ENCODE data around the gene CHRNA1.

The CHRNA1 gene

GRCh38 chr2:174760845-174761473 lies 3.3 kb downstream of the CHRNA1 start:
- no peak overlapping the region for H3K4me3 ChIP-seq (ENCODE audit: low read length)
- TF ChIP-seq ZNF274 (IDR thresholded peaks at IDR 0.05; ENCODE audit: low read depth, low read length): no peak

DNA sequence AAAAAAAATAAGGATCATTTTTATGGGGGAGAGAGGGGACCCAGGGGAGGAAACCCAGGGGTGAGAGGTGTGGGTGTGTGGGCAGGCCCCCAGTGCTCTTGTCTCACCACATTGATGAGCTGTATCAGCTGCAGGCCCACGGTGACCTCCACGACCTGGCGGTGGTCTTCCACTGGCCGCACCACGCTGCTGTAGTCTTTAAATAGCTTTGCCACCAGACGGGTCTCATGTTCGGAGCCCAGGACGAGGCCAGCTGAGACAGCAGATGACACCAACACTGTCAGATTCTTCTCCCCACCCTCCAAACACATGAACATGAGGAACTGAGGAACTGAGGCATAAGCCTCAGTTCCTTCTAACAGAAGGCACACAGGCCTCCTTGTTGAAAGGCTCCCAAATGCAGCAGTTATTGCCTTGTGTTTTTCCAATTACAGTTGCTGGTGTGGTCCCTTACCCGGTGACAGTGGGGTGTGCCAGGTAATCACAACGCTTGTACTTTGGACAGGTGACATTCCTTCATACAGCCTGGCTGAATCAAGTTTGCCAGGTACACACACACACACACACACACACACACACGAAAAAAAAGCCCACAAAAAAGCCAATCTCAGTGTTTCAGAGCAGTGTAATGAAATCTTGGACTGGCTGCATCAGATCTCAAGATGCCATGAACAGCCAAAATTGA lies 4.7 kb downstream of the CHRNA1 start:
- TF ChIP-seq ZNF274 (IDR thresholded peaks at IDR 0.05; ENCODE audit: low read depth, low read length): no peak
- no peak overlapping the region for H3K4me3 ChIP-seq (ENCODE audit: low read length)

GRCh38 chr2:174756743-174757142 lies 7.5 kb downstream of the CHRNA1 start:
- no peak for TF ChIP-seq ZNF274 (IDR thresholded peaks at IDR 0.05; ENCODE audit: low read depth, low read length)
- no peak overlapping the region for H3K4me3 ChIP-seq (ENCODE audit: low read length)

- H3K4me3 ChIP-seq (ENCODE audit: low read length): no peak overlapping the region
- TF ChIP-seq ZNF274 (IDR thresholded peaks at IDR 0.05; ENCODE audit: low read depth, low read length): no peak
Measured at GRCh38 chr2:174753038-174753633, 11.1 kb downstream of the CHRNA1 start.

DNA sequence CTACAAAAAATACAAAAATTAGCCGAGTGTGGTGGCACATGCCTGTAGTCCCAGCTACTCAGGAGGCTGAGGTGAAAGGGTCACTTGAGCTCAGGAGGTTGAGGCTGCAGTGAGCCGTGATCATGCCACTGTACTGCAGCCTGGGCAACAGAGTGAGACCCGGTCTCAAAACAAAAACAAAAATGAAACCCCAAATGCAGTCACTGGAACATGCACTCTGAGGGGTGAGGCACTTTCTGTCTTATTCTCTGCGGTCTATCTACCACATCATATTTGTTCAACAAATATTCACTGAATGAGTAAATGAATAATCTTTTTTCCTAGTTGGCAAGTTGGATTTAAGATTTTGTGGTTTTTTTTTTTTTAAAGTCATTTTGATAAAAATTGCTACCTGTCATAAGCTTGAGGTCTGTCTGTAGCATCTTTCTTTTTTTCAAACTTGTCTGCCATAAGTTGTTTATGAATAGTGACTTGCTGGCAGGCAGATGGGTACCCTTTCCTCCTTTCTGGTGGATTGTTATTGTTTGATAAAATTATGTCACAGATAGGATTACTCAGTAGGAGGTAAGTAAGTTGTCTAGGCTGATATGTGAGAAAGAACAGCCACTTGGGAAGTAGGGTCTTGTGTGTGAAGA lies 11.8 kb downstream of the CHRNA1 start:
- no peak overlapping the region for H3K4me3 ChIP-seq (ENCODE audit: low read length)
- TF ChIP-seq ZNF274 (IDR thresholded peaks at IDR 0.05; ENCODE audit: low read depth, low read length): no peak

DNA sequence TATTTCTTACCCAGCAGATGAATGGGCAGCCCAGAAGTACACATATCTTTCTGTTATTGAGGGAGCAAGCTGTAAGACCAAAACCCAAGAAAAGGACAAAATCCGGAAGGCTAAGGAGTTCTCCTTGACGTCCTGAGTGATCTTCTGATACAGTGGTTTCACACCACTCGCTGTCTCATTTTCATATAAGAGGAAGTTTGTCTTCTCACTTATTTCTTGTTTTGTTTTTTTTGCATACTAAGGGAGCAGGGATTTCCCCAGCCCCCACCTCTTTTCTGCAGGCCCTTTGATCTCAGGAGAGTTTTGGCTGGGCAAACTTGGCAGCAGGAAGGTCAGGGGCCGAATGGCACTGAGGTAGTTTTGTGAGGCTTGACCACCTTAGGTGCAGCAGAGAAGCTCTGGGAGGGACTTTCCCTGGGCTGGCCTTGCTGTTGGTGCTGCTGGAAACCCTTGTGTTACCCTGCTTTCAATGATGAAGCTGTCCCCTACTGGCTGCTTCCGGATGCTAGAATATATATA lies 13.3 kb downstream of the CHRNA1 start:
- no peak for TF ChIP-seq ZNF274 (IDR thresholded peaks at IDR 0.05; ENCODE audit: low read depth, low read length)
- H3K4me3 ChIP-seq (ENCODE audit: low read length): no peak overlapping the region

GRCh38 chr2:174749793-174750192 lies 14.5 kb downstream of the CHRNA1 start:
- TF ChIP-seq ZNF274 (IDR thresholded peaks at IDR 0.05; ENCODE audit: low read depth, low read length): no peak
- H3K4me3 ChIP-seq (ENCODE audit: low read length): no peak overlapping the region

GRCh38 chr2:174748948-174749347 lies 15.3 kb downstream of the CHRNA1 start:
- H3K4me3 ChIP-seq (ENCODE audit: low read length): no peak overlapping the region
- no peak for TF ChIP-seq ZNF274 (IDR thresholded peaks at IDR 0.05; ENCODE audit: low read depth, low read length)

GRCh38 chr2:174745142-174745541 lies 19.1 kb downstream of the CHRNA1 start:
- TF ChIP-seq ZNF274 (IDR thresholded peaks at IDR 0.05; ENCODE audit: low read depth, low read length): no peak
- H3K4me3 ChIP-seq (ENCODE audit: low read length): no peak overlapping the region

GRCh38 chr2:174744111-174744510 lies 20.2 kb downstream of the CHRNA1 start:
- no peak for TF ChIP-seq ZNF274 (IDR thresholded peaks at IDR 0.05; ENCODE audit: low read depth, low read length)
- no peak overlapping the region for H3K4me3 ChIP-seq (ENCODE audit: low read length)

- H3K4me3 ChIP-seq (ENCODE audit: low read length): no peak overlapping the region
- TF ChIP-seq ZNF274 (IDR thresholded peaks at IDR 0.05; ENCODE audit: low read depth, low read length): no peak
Measured at GRCh38 chr2:174740721-174741120, 23.6 kb downstream of the CHRNA1 start.

DNA sequence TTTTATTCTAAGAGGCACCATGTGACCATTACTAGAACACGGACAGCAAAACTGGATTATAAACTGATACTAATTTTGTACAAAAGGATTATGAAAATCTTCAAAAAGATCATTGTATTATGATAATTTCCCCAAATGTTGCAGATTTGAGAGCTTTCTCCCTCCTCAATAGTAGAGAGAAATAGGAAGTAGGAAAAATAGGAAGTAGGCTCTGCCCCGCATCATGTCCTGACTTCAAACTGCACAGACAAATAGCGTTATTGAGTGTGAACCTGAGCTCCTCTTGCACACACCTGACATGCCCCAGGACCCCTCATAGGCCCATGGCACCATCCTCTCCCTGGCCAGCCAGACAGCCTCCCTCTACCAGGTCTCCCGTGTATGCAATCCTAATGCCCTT lies 25.4 kb downstream of the CHRNA1 start:
- TF ChIP-seq ZNF274 (IDR thresholded peaks at IDR 0.05; ENCODE audit: low read depth, low read length): no peak

DNA sequence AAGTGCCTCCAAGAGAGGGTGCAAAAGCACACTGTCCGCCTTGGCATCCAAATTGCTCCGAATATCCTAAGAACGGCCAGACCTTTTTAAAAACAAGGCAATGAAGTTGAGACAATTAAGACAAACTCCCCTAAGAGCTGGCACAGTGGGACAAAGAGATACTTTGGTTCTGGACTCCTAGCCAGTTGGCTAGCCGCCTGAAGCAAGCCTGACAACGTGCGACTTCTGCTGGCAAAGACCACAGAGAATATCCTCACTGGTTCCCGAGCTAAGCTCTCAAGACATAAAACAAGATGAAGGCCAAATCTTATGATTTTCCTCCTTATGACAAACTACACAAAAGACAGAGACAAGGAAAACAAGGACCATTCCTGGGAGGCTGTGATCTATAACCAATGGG lies 32.7 kb downstream of the CHRNA1 start:
- no peak for TF ChIP-seq ZNF274 (IDR thresholded peaks at IDR 0.05; ENCODE audit: low read depth, low read length)
- H3K4me3 ChIP-seq (ENCODE audit: low read length): no peak overlapping the region

More for the DNA sequence above, 25.4 kb downstream of the CHRNA1 start:
- no peak overlapping the region for H3K4me3 ChIP-seq (ENCODE audit: low read length)

- TF ChIP-seq ZNF274 (IDR thresholded peaks at IDR 0.05; ENCODE audit: low read depth, low read length): no peak
- H3K4me3 ChIP-seq (ENCODE audit: low read length): no peak overlapping the region
Measured at GRCh38 chr2:174730698-174731018, 33.6 kb downstream of the CHRNA1 start.

All from GM08714 (cell line).